T-cell (primary cell): ENCODE results near the gene PLA2G4C. TPM values are rescaled to one million over a fixed set of nuclear protein-coding genes. Genes with fewer than 3 reads are reported as not detected.
"Not testable (repeated sequence)": the region's sequence is repeated elsewhere in the genome, so short reads cannot be mapped to it uniquely, and the experiment has no call there.

Experiments used
- ATAC-seq, 4 experiments: fragments of 200-7000 bp in 3 of 4; fragments of 150-1000 bp in 1 of 4; cut with Tn5 transposase; replicated peaks in 1 of 4; 1 replicate in 3 of 4; 2 replicates in 1 of 4; pipeline ENCODE4 v1.10.0; 2021; ENCODE audit warnings: moderate library complexity in 3 of 4, mild to moderate bottlenecking in 2 of 4, moderate number of reproducible peaks in 1 of 4
- CTCF ChIA-PET, 2 donors: fragments of 300-600 bp; sonication (Branson Sonifier 250); formaldehyde crosslinking; loops; one replicate each; lab custom pipeline; 2022; ENCODE audit warnings: antibody characterized with exemption in 2 of 2; lab: Charles Lee
- POLR2A ChIA-PET, 2 donors: fragments of 300-600 bp; sonication (Branson Sonifier 250); formaldehyde crosslinking; loops; one replicate each; lab custom pipeline; 2022; ENCODE audit warnings: antibody characterized with exemption in 2 of 2; lab: Charles Lee
- DNase-seq, 35 experiments: peaks; one replicate each; pipeline versions ENCODE4 v3.0.0 to v3.0.0-alpha.2; 2013 to 2023
- H3K27ac ChIP-seq: one replicate; pipeline ENCODE4 v1.5.1; 2013; ENCODE audit warnings: low read length
- H3K27me3 ChIP-seq, 2 experiments: replicated peaks in 1 of 2; 1 replicate in 1 of 2; 2 replicates in 1 of 2; pipeline versions ENCODE4 v1.6.1 to v1.7.0; 2013; ENCODE audit warnings: low read length in 1 of 2, mixed read lengths in 1 of 2; ENCODE audit not compliant: control insufficient read depth in 2 of 2, insufficient read depth in 2 of 2; ENCODE audit errors: extremely low read depth in 1 of 2
- H3K36me3 ChIP-seq, 2 donors: 1 replicate in 1 of 2; 2 replicates in 1 of 2; pipeline versions ENCODE4 v1.6.1 to v1.7.0; 2013; ENCODE audit warnings: low read length in 1 of 2; ENCODE audit not compliant: control insufficient read depth in 2 of 2, insufficient read depth in 1 of 2; ENCODE audit errors: extremely low read depth in 1 of 2
- H3K4me1 ChIP-seq, 2 experiments: 1 replicate in 1 of 2; 2 replicates in 1 of 2; pipeline versions ENCODE4 v1.6.1 to v1.7.0; 2013; ENCODE audit warnings: low read length in 2 of 2, mixed read lengths in 1 of 2; ENCODE audit not compliant: insufficient read depth in 2 of 2, control insufficient read depth in 1 of 2; ENCODE audit errors: extremely low read depth in 1 of 2
- H3K4me3 ChIP-seq, 2 donors: 1 replicate in 1 of 2; 2 replicates in 1 of 2; pipeline versions ENCODE4 v1.5.1 to v1.7.0; 2013; ENCODE audit warnings: mild to moderate bottlenecking in 2 of 2, low read length in 1 of 2, moderate library complexity in 1 of 2; ENCODE audit not compliant: control insufficient read depth in 1 of 2; ENCODE audit errors: extremely low read depth in 1 of 2
- H3K9me3 ChIP-seq: 2 replicates; pipeline ENCODE4 v1.7.0; 2013
- H3K27ac Mint-ChIP-seq, 2 donors: one replicate each; pipeline ENCODE4 v1.8.0; 2020 to 2021; ENCODE audit warnings: mild to moderate bottlenecking in 2 of 2, mixed read lengths in 2 of 2
- H3K27me3 Mint-ChIP-seq, 2 donors: one replicate each; pipeline ENCODE4 v1.8.0; 2021 to 2022; ENCODE audit warnings: mixed read lengths in 2 of 2
- H3K36me3 Mint-ChIP-seq: one replicate; pipeline ENCODE4 v1.8.0; 2021; ENCODE audit warnings: mixed read lengths
- H3K4me1 Mint-ChIP-seq, 3 donors: one replicate each; pipeline ENCODE4 v1.8.0; 2020 to 2022; ENCODE audit warnings: mixed read lengths in 3 of 3, mild to moderate bottlenecking in 1 of 3
- H3K4me3 Mint-ChIP-seq, 3 donors: one replicate each; pipeline ENCODE4 v1.8.0; 2020 to 2022; ENCODE audit warnings: mild to moderate bottlenecking in 3 of 3, mixed read lengths in 3 of 3, moderate library complexity in 3 of 3
- H3K9me3 Mint-ChIP-seq, 3 donors: one replicate each; pipeline ENCODE4 v1.8.0; 2020 to 2022; ENCODE audit warnings: mixed read lengths in 3 of 3
- WGBS: methylation state at CpG from one replicate; pipeline ENCODE4 v1.1.5; 2013; ENCODE audit warnings: missing lambda C conversion rate; ENCODE audit not compliant: insufficient coverage; 5-methylcytosine and 5-hydroxymethylcytosine counted together
- total RNA-seq, 35 experiments: library from RNA in 6 of 35; stranded (reverse) in 6 of 35; fragments of 120-200 nt in 1 of 35; gene quantifications; one replicate each; pipeline versions ENCODE4 v1.2.1 to v1.2.4 and lab custom pipeline; 2013 to 2026

The PLA2G4C gene
- total RNA-seq, 5 donors from 2014 or later (not counting 1 experiment from before 2014, with no cell fraction given) = 1.3 to 9.5 (median 3.4) TPM

DNA sequence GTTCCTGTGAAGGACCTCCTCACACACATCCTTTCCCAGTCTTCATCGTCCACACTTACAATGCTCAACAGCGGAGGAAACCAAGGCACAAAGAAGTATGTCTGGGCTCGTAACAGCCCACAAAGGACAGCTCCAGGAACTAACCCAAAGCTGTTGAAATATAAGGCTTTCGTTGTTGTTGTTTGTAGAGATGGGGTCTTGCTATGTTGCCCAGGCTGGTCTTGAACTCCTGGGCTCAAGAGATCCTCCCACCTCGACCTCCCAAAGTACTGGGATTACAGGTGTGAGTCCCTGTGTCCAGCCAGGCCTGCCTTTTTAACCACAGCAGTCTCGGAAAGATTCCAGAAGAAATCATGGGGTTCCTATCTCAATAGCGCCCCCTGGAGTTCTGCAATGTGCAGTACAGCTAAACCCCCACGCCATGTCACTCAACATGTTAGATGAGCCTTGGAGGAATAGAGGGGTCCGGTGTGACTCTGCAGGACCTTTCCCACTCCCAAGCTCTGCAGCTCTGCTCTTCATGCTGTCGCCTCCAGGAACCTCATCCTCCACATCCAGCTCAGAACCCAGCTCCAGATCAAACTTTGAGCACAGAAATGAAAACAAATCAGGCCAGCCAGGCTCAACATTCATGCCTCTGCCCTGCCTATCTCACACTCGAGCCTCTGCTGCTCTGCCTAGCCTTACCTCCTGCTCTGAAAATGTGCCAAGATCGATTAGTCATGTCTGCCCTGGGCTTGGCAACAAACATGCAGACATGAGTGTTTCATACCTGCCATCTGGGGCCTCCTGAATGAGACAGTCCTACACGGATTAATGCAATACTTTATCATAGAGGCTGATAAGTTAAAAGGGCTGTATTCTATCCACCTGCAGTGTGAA lies 7.5 kb downstream of the PLA2G4C start:
- Histone ChIP-seq H3K36me3 (no peaks in the 10 kb centered on the region), H3K9me3 (no peaks in the 10 kb centered on the region), H3K27ac (no peak overlapping the region), H3K4me3 (no peak overlapping the region), H3K4me1 (peaks cover 0 to 7% of the 10 kb centered on the region in 2 experiments), H3K27me3 (peaks cover 0 to 15% of the 10 kb centered on the region in 2 experiments)
- Mint-ChIP-seq H3K4me1 (peaks cover 0 to 7% (median 5%) of the 10 kb centered on the region in 3 donors), H3K27ac (no peak overlapping the region), H3K9me3 (no peaks in the 10 kb centered on the region), H3K27me3 (no peaks in the 10 kb centered on the region), H3K4me3 (no peak overlapping the region), H3K36me3 (no peaks in the 10 kb centered on the region)
- ChIA-PET CTCF (no interaction called here), POLR2A (no interaction called here)
- ATAC-seq (no peak), DNase-seq (peak in 14 of 35 experiments; percentile 2 to 58 (median 10))
- 38% methylated on average over 7 of the region's 13 CpGs for WGBS

DNA sequence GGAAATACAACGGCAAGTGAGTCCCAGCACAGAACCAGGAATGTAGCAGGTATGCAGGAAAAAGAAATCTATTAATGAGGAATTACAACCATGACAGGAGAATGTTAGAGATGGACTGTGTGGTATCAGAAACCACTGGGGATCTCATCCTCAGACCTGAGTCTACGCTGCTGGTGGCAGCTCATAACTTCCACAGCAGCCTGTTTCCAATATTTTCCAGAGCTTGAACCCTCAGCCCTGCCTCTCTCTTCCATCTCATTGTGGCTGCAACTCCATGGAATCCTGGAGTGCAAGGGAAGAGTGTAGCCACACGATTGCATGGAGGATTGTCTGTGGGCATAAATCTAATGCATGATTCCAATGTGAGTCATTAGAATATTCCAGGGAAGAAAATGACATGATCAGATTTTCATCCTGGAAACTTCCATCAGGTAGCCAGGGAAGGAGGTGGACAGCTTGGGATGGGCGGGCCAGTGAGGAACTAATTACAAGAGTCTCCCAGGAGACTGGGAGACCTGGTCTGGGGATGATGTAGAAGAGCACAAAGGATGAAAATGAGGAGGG lies 14.9 kb downstream of the PLA2G4C start:
- Mint-ChIP-seq H3K36me3 (peaks cover 14% of the 10 kb centered on the region), H3K4me1 (no peaks in the 10 kb centered on the region), H3K27ac (no peak overlapping the region), H3K4me3 (no peak overlapping the region), H3K9me3 (peaks cover 15 to 22% (median 18%) of the 10 kb centered on the region in 3 donors), H3K27me3 (peaks cover 8 to 10% of the 10 kb centered on the region in 2 donors)
- no peak for ATAC-seq
- H3K4me3 ChIP-seq = no peak overlapping the region
- ChIA-PET CTCF (no interaction called here), POLR2A (no interaction called here)
- DNase-seq = no peak
- WGBS = 71% methylated on average over 3 of the region's 4 CpGs
- H3K9me3 ChIP-seq = no peaks in the 10 kb centered on the region
- peaks cover 0 to 14% of the 10 kb centered on the region in 2 experiments for H3K27me3 ChIP-seq
- no peaks in the 10 kb centered on the region for H3K36me3 ChIP-seq
- H3K4me1 ChIP-seq = no peaks in the 10 kb centered on the region
- no peak overlapping the region for H3K27ac ChIP-seq

DNA sequence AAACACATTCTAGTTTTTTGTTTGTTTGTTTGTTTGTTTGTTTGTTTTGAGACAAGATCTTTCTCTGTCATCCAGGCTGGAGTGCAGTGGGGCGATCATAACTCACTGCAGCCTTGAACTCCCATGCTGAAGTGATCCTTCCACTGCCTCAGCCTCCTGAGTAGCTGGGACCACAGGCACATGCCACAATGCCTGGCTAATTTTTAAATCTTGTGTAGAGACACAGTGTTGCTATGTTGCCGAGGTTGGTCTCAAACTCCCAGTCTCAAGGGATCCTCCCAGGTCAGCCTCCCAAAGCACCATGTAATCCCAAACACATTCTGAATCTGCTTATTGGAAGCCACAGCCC lies 15.8 kb downstream of the PLA2G4C start:
- Mint-ChIP-seq H3K36me3 (peaks cover 14% of the 10 kb centered on the region), H3K27me3 (peaks cover 12 to 14% of the 10 kb centered on the region in 2 donors), H3K4me1 (no peaks in the 10 kb centered on the region), H3K4me3 (no peak overlapping the region), H3K27ac (no peak overlapping the region), H3K9me3 (peaks cover 15 to 22% (median 18%) of the 10 kb centered on the region in 3 donors)
- no peak overlapping the region for H3K4me3 ChIP-seq
- no peaks in the 10 kb centered on the region for H3K9me3 ChIP-seq
- POLR2A ChIA-PET = no interaction called here
- DNase-seq (no peak), ATAC-seq (no peak)
- no peak overlapping the region for H3K27ac ChIP-seq
- CTCF ChIA-PET = no interaction called here
- no peaks in the 10 kb centered on the region for H3K4me1 ChIP-seq
- no peaks in the 10 kb centered on the region for H3K36me3 ChIP-seq
- peaks cover 0 to 17% of the 10 kb centered on the region in 2 experiments for H3K27me3 ChIP-seq
- 83% methylated on average over 2 of the region's 2 CpGs for WGBS

DNA sequence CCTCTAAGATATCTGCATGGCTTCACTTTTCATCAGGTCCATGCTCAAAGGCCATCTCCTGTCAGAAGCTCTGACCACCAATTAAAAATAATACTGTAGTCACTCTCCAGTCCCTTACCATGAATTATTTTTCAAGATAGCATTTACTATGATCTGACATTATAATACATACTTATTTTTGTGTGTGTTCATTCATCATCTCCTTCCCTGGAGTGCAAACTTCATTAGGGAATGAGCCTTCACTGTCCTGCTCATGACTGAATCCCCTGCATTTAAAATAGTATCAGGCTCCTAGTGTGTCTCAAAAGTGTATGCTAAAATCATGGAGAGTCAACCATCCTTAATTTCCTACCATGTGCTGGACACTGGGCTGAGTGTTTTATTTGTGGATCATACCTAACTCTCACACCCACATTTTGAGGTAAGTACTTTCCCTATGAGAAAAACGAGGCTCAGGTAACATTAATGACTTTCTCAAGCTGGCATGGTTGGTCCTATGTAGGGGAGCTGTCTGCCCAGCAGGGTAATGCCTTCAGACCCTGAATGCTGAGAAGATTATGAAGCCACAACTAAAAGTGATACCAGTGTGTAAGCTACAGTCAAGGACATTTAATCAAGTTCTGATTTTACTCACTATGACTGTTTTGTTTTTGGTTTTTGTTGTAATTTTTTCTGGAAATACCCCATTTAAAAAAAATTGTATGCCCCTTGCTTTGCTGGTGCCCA lies 16.3 kb downstream of the PLA2G4C start:
- POLR2A ChIA-PET = no interaction called here
- H3K4me1 ChIP-seq = no peaks in the 10 kb centered on the region
- H3K4me1 Mint-ChIP-seq = no peaks in the 10 kb centered on the region

DNA sequence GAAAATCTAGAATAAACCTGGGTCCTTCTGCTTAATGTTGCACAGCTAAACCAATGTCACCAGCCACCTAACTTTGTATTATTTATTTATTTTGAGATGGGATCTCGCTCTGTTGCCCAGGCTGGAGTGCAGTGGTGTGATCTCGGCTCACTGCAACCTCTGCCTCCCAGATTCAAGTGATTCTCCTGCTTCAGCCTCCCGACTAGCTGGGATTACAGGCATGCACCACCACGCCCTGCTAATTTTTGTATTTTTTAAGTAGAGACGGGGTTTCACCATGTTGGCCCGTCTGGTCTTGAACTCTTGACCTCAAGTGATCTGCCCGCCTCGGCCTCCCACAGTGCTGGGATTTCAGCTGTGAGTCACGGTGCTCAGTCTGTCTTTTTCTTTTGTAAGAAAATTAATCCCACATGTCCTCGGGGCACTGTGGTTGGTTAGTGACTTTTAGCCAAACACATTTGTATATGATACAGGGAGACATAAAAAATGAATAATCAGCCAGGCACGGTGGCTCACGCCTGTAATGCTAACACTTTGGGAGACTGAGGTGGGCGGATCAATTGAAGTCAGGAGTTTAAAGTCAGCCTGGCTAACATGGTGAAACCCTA lies 19.4 kb downstream of the PLA2G4C start:
- H3K4me1 ChIP-seq, H3K27ac Mint-ChIP-seq, H3K9me3 ChIP-seq, DNase-seq, H3K4me3 Mint-ChIP-seq, H3K36me3 ChIP-seq, POLR2A ChIA-PET, H3K4me1 Mint-ChIP-seq, ATAC-seq, H3K27ac ChIP-seq, H3K4me3 ChIP-seq: not testable (repeated sequence)
- CTCF ChIA-PET = interaction anchor here in 1 of 2 donors (0.6 kb wide), 1 partner anchor 27 kb away, joined by 6 read pairs; no protein-coding TSS in a partner anchor
- peaks cover 0 to 31% of the 10 kb centered on the region in 2 experiments for H3K27me3 ChIP-seq
- H3K9me3 Mint-ChIP-seq = peaks cover 15 to 22% (median 18%) of the 10 kb centered on the region in 3 donors
- no CpG with 5 or more reads among the region's 13 CpGs for WGBS
- peaks cover 26% of the 10 kb centered on the region in 2 donors for H3K27me3 Mint-ChIP-seq
- peaks cover 11% of the 10 kb centered on the region for H3K36me3 Mint-ChIP-seq

More for the DNA sequence above, 16.3 kb downstream of the PLA2G4C start:
- Mint-ChIP-seq H3K27ac (no peak overlapping the region), H3K27me3 (peaks cover 16% of the 10 kb centered on the region in 2 donors), H3K4me3 (no peak overlapping the region), H3K36me3 (peaks cover 14% of the 10 kb centered on the region), H3K9me3 (peaks cover 15 to 22% (median 18%) of the 10 kb centered on the region in 3 donors)
- H3K36me3 ChIP-seq = no peaks in the 10 kb centered on the region
- WGBS = no CpG with 5 or more reads among the region's 1 CpG
- no peak overlapping the region for H3K27ac ChIP-seq
- CTCF ChIA-PET = no interaction called here
- H3K4me3 ChIP-seq = no peak overlapping the region
- DNase-seq = no peak
- H3K27me3 ChIP-seq = peaks cover 0 to 21% of the 10 kb centered on the region in 2 experiments
- no peak for ATAC-seq
- H3K9me3 ChIP-seq = no peaks in the 10 kb centered on the region
